Measurements from ENCODE around the gene MRM1. TPM values are rescaled to one million over a fixed set of nuclear protein-coding genes. Genes with fewer than 3 reads are reported as not detected.

Gene MRM1
- total and polyA plus RNA-seq, 9 of the 15 experiments (the other 6 are each of a cell fraction or from before 2014, with no cell fraction given): 0.61 to 28.4 (median 21.5) TPM

GRCh38 chr17:36611345-36612072, 10.1 kb downstream of the MRM1 start (continued):
- TF ChIP-seq ZBTB34 (CRISPR knock-in tag; IDR thresholded peaks at IDR 0.05): no peak
- TF ChIP-seq HLTF (IDR thresholded peaks at IDR 0.05): no peak
- TF ChIP-seq ZNF445 (CRISPR knock-in tag; IDR thresholded peaks at IDR 0.05; ENCODE audit: low read depth): no peak
- TF ChIP-seq ZNF76 (CRISPR knock-in tag; IDR thresholded peaks at IDR 0.05; ENCODE audit: borderline replicate concordance): no peak
- TF ChIP-seq U2AF2 (optimal IDR thresholded peaks at IDR 0.05; ENCODE audit: low read depth, low read length): no peak
- TF ChIP-seq RHOXF2B (CRISPR knock-in tag; conservative IDR thresholded peaks at IDR 0.05): no peak
- no peak for TF ChIP-seq ZNF224 (CRISPR knock-in tag; IDR thresholded peaks at IDR 0.05)
- TF ChIP-seq NR2C2 (CRISPR knock-in tag; IDR thresholded peaks at IDR 0.05): no peak
- no peak for TF ChIP-seq NR2C2 (tag; IDR thresholded peaks at IDR 0.05)
- TF ChIP-seq CC2D1A (IDR thresholded peaks at IDR 0.05): no peak
- TF ChIP-seq TEAD2 (tag; IDR thresholded peaks at IDR 0.05): no peak
- TF ChIP-seq ZNF175 (CRISPR knock-in tag; IDR thresholded peaks at IDR 0.05; ENCODE audit: low read depth): no peak
- TF ChIP-seq PHTF2 (CRISPR knock-in tag; IDR thresholded peaks at IDR 0.05): no peak
- 0 out of 2 replicates have a peak, but pooled peaks have one; percentile 54 for TF ChIP-seq ZNF644 (tag; IDR thresholded peaks at IDR 0.05; ENCODE audit: low read depth)
- no peak for TF ChIP-seq HCFC1 (IDR thresholded peaks at IDR 0.05; ENCODE audit: low read depth, low read length)
- no peak for TF ChIP-seq SMARCB1 (IDR thresholded peaks at IDR 0.05; ENCODE audit: insufficient read length, low read depth)
- TF ChIP-seq FOSL1 (tag; conservative IDR thresholded peaks at IDR 0.05): peak; percentile 66
- TF ChIP-seq RUNX1 (IDR thresholded peaks at IDR 0.05; ENCODE audit: low read depth): no peak
- no peak for TF ChIP-seq LARP7 (IDR thresholded peaks at IDR 0.05)
- TF ChIP-seq NR4A1 (CRISPR knock-in tag; IDR thresholded peaks at IDR 0.05): no peak
- TF ChIP-seq NR4A1 (tag; IDR thresholded peaks at IDR 0.05): peak; percentile 73
- no peak for TF ChIP-seq CCNT2 (IDR thresholded peaks at IDR 0.05; ENCODE audit: borderline replicate concordance, extremely low read depth, insufficient read length, low read depth, low read length)
- no peak for TF ChIP-seq ETV5 (CRISPR knock-in tag; IDR thresholded peaks at IDR 0.05; ENCODE audit: low read depth)
- TF ChIP-seq GABPA (tag; conservative IDR thresholded peaks at IDR 0.05; ENCODE audit: low read depth): no peak
- no peak for TF ChIP-seq MCM5 (IDR thresholded peaks at IDR 0.05; ENCODE audit: low read depth)
- TF ChIP-seq TFAM (CRISPR knock-in tag; conservative IDR thresholded peaks at IDR 0.05): no peak
- TF ChIP-seq CXXC5 (CRISPR knock-in tag; IDR thresholded peaks at IDR 0.05): peak; percentile 48
- no peak for TF ChIP-seq KAT7 (CRISPR knock-in tag; IDR thresholded peaks at IDR 0.05; ENCODE audit: borderline replicate concordance)
- TF ChIP-seq PHF21A (IDR thresholded peaks at IDR 0.05; ENCODE audit: borderline replicate concordance, low read depth): no peak
- no peak for TF ChIP-seq FOXJ2 (tag; IDR thresholded peaks at IDR 0.05)
- TF ChIP-seq ATF1 (CRISPR knock-in tag; IDR thresholded peaks at IDR 0.05): no peak
- TF ChIP-seq ATF1 (tag; IDR thresholded peaks at IDR 0.05): peak; percentile 32; the same call in 1 of the 2 replicates
- no peak for TF ChIP-seq TAF9B (IDR thresholded peaks at IDR 0.05; ENCODE audit: partially characterized antibody)
- no peak for TF ChIP-seq ZNF311 (CRISPR knock-in tag; IDR thresholded peaks at IDR 0.05)
